HG03196 (cell line): ENCODE results near the gene ATP13A2.
"Not testable (repeated sequence)": the region's sequence is repeated elsewhere in the genome, so short reads cannot be mapped to it uniquely, and the experiment has no call there.

Experiments
- ATAC-seq: cut with Tn5 transposase; IDR thresholded peaks from one replicate; pipeline ENCODE4 v1.9.1; 2021; ENCODE audit not compliant: unreplicated experiment

Gene ATP13A2

GRCh38 chr1:16965486-16966067 is 46.2 kb downstream of the ATP13A2 start:
- no peak for ATAC-seq

DNA sequence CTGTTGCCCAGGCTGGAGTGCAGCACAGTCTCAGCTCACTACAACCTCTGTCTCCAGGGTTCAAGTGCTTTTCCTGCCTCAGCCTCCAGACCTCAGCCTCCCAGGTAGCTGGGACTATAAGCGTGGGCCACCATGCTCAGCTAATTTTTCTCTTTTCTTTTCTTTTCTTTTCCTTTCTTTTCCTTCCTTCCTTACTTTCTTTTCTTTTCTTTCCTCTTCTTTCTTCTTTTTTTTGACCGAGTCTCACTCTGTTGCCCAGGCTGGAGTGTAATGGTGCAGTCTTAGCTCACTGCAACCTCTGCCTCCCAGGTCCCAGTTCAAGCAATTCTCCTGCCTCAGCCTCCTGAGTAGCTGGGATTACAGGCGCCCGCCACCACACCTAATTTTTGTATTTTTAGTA is 47.6 kb downstream of the ATP13A2 start:
- ATAC-seq = not testable (repeated sequence)

DNA sequence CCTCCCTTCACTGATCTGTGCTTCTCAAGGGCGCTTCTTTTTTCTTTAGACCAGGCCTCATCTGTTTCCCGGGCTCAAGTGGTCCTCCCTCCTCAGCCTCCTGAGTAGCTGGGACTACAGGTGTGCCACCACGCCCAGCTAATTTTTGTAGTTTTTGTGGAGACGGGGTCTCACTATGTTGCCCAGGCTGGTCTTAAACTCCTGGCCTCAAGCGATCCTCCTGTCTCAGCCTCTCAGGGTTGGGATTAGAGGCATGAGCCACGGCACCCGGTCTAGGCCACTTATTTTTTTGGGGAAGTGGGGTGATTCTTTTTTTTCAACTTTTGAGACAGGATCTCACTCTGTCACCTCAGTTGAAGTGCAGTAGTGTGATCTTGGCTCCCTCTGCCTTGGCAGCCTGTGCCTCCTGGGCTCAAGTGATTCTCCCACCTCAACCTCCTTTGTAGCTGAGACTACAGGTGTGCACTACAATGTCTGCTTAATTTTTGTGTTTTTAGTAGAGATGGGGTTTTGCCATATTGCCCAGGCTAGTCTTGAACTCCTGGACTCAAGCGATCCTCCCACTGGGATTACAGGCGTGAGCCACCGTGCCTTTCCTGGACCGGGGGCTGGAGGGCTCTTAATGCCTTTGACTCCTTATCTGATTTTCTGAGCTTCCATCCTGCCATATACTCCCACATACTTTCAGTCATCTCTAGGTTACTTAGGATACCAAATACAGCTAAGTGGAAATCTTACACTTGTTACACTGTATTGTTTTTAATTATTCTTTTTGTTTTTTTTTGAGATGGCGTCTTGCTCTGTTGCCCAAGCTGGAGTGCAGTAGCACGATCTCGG is 50.2 kb downstream of the ATP13A2 start:
- ATAC-seq = no peak

DNA sequence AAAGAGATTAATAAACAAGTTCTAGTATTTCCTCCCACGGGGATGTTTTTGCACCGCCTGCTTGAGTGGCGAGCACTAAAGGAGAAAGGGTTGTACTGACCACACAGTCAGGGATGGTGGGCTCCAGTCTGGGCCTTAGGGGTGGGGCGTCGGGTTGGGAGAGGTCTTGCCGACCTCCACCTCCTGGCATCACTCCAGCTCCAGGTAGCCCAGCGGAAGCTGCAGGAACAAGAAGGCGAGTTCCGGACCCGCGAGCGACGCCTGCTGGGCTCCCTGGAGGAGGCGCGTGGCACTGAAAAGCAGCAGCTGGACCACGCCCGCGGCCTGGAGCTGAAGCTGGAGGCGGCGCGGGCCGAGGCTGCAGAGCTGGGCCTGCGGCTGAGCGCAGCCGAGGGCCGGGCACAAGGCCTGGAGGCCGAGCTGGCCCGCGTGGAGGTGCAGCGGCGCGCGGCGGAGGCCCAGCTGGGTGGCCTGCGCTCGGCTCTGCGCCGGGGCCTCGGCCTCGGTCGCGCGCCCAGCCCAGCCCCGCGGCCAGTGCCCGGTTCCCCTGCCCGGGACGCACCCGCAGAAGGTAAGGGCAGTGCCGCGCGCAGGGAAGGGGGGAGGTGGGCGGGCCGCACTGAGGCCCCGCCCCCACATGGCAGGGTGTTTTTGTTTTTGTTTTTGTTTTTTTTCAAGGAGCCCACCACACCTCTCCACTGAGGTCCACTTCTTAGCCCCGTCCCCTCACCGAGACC is 51.0 kb downstream of the ATP13A2 start:
- no peak for ATAC-seq

DNA sequence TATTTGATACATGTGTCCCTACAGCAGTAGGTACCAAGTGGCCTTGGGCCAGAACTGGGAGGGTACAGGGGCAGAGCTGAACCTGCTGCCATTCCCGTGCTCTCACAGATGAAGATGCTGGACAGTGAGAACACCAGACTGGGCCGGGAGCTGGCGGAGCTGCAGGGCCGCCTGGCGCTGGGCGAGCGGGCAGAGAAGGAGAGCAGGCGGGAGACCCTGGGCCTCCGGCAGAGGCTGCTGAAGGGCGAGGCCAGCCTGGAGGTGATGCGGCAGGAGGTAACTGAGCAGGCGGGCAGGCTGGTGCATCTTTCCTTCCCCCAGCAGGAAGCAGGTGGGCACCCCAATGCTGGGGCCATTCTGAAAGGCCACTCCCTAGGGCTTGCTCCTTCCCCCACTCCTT is 53.3 kb downstream of the ATP13A2 start:
- ATAC-seq = no peak

DNA sequence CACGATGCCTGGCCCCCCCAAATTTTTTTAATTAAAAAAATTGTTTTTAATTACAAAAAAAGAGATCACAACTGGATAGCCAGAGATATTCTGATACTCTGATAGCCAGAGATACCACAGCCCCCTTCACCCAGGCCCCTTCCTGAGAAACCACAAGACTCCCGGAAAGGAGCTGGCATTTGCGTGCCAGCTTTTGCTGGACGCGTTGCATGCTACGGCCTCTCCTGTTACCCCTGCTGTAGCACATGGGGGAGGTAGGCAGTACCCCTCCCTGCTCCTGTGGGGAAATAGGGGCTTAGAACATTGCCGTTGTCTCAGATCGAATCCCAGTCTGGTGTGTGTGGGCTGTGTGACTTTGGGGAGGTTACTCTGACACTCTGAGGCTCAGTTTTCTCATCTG is 54.0 kb downstream of the ATP13A2 start:
- ATAC-seq = no peak

DNA sequence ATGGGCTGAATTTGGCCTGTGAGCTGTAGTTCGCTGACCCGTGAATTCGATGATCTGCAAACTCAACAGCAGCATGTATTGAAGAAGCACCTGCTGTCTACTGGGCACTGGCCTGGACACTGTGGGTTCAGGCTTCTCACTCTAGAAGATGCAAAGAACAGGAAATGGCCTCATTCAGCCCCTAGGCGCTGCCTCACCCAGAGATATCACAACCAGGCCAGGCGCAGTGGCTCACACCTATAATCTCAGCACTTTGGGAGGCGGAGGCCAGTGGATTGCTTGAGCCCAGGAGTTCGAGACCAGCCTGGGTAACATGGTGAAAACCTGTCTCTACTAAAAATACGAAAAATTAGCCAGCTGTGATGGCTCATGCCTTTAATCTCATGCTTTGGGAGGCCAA is 55.0 kb downstream of the ATP13A2 start:
- ATAC-seq = no peak

DNA sequence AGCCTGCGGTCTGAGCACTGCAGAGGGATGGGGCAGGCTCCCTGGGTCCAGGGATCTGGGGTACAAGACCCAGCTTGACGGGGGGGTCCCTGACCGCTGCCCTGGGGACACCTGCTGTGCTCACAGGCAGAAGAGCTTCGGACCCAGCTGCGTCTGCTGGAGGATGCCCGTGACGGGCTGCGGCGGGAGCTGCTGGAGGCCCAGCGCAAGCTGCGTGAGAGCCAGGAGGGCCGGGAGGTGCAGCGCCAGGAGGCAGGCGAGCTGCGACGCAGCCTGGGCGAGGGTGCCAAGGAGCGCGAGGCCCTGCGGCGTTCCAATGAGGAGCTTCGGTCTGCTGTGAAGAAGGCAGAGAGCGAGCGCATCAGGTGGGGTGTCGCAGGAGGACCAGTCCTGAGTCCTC is 56.5 kb downstream of the ATP13A2 start:
- ATAC-seq = no peak

GRCh38 chr1:16954579-16954978 is 57.1 kb downstream of the ATP13A2 start:
- no peak for ATAC-seq

DNA sequence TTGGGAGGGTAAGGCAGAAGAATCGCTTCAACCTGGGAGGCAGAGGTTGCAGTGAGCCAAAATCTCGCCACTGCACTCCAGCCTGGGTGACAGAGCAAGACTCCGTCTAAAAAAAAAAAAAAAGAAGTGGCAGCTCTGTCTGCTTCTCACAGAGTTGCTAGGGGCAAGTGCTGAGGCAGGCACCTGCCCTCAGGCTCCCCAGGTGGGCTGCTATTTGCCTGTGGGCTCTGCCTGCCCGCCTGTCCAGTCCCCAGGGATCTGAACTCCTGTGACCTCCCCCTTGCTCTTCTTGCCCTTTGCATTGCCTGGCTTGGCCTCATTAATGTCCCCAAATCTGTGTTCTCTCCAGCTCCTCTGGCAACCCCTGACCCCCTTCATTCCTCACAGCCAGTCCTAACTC is 59.4 kb downstream of the ATP13A2 start:
- ATAC-seq = not testable (repeated sequence)

GRCh38 chr1:16949026-16949425 is 62.7 kb downstream of the ATP13A2 start:
- ATAC-seq = not testable (repeated sequence)

GRCh38 chr1:16948282-16948891 is 63.3 kb downstream of the ATP13A2 start:
- ATAC-seq = not testable (repeated sequence)

DNA sequence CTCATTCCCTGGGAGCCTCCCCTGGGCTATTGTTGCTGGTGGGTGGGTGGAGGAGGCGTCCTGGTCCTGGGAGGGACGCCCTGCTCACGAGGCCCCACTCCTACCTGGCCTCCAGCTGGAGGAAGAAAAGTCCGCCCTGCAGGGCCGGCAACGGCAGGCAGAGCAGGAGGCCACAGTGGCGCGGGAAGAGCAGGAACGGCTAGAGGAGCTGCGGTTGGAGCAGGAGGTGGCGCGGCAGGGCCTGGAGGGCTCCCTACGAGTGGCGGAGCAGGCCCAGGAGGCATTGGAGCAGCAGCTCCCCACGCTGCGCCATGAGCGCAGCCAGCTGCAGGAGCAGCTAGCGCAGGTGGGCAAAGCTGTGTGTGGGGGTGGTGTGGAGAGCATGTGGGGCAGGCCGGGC is 65.1 kb downstream of the ATP13A2 start:
- no peak for ATAC-seq

DNA sequence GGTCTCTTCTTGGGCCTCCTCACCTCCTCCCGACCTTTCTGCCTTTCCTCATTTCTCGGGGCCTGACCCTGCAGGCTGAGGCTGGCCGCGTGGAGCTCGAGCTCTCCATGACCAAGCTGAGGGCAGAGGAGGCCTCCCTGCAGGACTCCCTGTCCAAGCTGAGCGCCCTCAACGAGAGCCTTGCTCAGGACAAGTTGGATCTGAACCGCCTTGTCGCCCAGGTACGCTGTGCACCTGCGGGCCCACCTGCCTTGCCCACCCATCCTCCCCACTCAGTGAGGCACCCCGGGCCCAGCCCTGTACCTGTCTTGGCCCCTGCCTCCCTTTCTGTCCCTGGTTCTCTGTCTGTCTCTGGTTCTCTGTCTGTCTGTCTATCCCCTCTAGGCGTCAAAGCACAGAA is 65.5 kb downstream of the ATP13A2 start:
- not testable (repeated sequence) for ATAC-seq

DNA sequence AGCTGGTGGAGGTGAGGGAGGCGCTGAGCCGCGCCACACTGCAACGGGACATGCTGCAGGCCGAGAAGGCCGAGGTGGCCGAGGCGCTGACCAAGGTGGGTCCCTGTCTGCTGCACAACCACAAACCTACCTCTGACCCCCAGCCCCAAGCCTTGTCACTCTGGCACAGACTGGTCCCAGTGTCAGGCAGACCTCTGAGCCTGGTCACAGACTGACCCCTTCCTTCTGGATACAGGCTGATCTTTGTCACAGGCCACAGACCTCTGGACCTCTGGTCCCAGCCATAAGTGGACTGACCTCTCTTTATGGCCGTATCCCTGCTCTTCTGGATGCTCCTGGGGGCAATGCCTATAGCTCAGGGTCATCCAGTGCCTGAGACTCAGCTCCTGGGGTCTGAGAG is 66.2 kb downstream of the ATP13A2 start:
- ATAC-seq = not testable (repeated sequence)

GRCh38 chr1:16944038-16944437 is 67.7 kb downstream of the ATP13A2 start:
- ATAC-seq = no peak

DNA sequence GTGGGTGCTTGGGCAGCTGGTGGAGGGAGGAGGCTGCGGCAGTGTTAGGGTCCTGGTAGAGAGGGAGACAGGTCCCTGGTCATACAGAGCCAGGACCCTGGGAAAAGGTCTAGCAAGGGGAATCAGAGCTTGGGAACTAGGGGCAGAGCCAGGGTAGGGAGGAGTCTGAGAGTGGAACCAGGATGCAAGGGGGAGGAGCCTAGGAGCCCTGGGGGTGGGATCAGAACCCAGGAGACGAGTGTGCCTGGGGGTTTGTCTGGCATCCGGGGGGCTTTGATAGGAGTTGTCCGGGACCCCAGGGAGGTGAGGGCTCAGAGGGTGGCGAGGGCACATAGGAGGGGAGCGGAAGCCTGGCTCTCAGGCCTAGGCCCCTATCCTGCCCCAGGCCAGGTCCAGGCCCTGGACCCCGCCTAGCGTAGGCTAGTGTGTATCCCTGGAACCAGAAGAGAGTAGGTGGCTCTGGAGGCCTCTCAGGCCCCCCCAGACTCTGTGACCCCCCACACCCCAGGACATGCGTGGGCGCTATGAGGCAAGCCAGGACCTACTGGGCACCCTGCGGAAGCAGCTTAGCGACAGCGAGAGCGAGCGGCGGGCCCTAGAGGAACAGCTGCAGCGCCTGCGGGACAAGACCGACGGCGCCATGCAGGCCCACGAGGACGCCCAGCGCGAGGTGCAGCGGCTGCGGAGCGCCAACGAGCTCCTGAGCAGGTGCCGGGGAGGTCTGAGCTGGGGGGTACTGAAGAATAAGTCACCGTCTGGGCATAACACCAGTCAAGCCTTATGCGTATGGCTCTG is 72.1 kb downstream of the ATP13A2 start:
- ATAC-seq = not testable (repeated sequence)

- no peak for ATAC-seq
These were observed 73.1 kb downstream of the ATP13A2 start for GRCh38 chr1:16938351-16939321.

DNA sequence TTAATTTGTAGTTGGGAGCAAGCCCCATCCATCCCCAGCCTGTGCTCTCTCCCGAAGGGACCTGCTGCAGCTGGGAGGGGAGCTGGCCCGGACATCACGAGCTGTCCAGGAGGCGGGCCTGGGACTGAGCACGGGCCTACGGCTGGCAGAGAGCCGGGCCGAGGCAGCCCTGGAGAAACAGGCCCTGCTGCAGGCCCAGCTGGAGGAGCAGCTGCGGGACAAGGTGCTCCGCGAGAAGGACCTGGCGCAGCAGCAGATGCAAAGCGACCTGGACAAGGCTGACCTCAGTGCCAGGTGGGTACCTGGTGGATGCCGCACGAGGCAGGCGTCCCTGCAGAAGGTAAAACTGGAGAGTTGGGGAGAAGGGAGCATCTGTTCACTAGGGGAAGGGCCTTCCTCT is 75.1 kb downstream of the ATP13A2 start:
- not testable (repeated sequence) for ATAC-seq
